HG02938 (cell line): ENCODE measurements around the gene MAD1L1.

Experiments
- ATAC-seq: cut with Tn5 transposase; IDR thresholded peaks from one replicate; pipeline ENCODE4 v1.9.1; 2021; ENCODE audit warnings: mild to moderate bottlenecking, moderate library complexity; ENCODE audit not compliant: unreplicated experiment

The MAD1L1 gene

DNA sequence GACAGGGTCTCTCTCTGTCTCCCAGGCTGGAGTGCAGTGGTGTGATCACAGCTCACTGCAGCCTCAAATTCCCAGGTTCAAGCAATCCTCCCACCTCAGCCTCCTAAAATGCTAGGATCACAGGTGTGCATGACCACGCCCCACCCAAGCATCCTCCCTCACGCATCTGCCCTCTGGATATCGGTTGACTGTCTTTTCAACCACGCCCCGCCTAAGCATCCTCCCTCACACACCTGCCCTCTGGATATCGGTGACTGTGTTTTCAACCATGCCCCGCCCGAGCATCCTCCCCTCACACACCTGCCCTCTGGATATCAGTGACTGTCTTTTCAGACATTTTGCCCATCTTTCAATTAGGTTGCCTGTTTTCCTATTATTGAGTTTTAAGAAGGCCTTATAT is 140.5 kb downstream of the MAD1L1 start:
- no peak for ATAC-seq

- no peak for ATAC-seq
Measured at GRCh38 chr7:2090526-2091520, 141.9 kb downstream of the MAD1L1 start.

DNA sequence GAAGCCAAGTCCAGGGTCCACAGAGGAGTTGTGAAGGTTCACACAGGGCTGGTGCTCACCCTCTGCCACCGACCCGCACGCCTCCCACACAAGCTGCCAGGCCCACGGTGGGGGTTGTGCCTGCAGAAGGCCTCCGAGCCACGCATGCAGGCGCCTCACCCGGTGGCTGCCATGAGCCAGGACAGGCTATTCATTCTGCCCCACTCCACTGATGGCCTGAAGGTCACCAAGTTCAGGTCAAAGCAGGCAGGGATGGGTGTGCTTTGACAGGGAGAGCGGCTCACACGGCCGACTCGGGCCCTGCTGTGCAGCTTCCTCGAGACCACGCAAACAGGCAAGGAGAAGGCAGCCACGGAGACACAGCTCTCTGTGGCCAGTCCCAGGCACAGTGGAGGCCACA is 143.9 kb downstream of the MAD1L1 start:
- no peak for ATAC-seq

DNA sequence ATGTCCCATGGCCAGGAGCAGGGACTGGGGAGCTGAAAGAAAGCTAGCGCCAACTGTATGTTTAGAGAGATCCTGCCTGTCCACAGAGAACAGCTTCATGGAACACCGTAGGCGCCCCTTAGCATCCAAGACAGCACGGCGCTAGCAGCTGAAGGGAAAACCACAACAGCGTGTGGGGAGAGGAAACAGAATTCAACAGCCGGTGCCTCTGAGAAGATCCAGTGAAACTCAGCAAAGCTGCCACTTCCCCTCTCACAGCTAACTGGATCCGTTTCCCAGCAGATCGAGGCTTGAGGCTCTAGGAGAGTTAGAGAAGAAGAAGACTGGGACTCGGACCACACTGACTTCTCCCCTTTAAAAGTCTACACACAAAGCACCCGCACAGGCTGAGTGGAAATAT is 145.0 kb downstream of the MAD1L1 start:
- no peak for ATAC-seq

GRCh38 chr7:2086229-2086628 is 146.5 kb downstream of the MAD1L1 start:
- no peak for ATAC-seq

GRCh38 chr7:2085804-2086203 is 146.9 kb downstream of the MAD1L1 start:
- no peak for ATAC-seq

DNA sequence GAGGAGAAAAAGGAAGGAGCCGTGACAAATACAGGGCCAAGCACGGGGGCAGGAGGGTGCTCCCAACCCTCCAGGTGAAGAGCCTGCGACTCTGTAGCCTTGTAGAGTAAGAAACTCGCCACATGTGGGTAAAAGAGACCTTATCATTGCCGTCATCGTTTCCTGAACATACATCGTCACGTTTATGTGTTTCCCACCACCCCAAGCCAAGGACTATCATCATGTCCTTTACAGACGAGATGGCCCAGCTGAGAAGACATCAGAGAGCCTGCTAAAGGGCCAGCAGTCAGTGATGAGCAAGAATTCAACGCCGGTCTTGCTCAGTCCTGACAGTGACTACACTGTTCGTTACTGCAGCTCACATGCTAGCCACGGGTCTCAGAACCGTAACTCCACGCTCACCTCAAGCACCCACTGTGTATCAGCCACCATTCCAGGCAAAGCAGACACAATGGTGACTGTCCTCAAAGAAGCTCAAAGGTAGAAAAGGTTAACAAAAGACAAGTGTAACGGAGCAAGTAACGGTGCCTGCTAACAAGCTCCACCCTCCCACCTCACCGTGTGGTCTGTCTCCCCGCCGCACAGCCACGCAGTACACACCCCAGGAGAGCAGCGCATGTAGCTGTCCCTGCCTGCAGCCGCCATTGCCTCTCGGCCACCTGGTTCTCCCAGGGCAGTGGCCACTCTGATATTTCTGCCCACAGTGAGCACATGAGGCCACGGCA is 147.8 kb downstream of the MAD1L1 start:
- no peak for ATAC-seq

DNA sequence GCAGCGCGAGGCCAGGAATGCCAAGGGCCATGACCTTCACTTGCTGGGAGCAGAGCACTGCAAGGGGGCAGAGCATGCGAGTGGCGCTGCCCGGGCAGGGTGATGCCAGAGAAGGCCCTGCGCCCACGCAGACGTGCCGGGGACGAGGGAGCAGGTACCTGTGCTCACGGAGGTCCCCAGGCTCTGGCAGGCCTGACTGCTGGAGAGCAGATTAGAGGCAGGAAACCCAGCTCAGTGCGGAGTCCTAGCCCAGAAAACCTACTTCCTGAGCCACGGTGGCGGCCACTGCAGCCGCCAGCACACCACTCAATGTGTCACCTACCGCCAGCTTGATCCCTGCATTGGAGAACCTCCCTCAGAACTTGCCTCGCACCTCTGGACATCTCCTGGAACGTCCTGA is 148.4 kb downstream of the MAD1L1 start:
- no peak for ATAC-seq

DNA sequence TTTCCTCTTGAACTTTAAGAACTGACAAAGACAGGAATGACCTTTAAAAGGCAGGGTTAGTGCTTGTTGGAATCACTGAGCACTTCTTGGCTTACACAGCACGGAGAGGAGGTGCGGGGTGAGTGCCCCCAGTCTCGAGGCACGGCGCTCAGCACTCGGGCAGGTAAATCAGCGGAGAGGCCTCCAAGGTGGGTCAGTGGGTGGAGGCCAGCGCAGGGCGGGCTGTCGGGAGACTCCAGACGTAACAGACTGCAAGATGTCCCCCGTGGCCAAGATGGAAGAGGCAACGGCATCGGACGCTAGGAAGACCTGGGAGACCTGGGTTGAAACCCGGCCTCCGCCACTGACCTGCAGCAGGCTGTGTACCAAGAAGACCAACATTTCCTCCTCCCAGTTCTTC is 149.4 kb downstream of the MAD1L1 start:
- no peak for ATAC-seq

DNA sequence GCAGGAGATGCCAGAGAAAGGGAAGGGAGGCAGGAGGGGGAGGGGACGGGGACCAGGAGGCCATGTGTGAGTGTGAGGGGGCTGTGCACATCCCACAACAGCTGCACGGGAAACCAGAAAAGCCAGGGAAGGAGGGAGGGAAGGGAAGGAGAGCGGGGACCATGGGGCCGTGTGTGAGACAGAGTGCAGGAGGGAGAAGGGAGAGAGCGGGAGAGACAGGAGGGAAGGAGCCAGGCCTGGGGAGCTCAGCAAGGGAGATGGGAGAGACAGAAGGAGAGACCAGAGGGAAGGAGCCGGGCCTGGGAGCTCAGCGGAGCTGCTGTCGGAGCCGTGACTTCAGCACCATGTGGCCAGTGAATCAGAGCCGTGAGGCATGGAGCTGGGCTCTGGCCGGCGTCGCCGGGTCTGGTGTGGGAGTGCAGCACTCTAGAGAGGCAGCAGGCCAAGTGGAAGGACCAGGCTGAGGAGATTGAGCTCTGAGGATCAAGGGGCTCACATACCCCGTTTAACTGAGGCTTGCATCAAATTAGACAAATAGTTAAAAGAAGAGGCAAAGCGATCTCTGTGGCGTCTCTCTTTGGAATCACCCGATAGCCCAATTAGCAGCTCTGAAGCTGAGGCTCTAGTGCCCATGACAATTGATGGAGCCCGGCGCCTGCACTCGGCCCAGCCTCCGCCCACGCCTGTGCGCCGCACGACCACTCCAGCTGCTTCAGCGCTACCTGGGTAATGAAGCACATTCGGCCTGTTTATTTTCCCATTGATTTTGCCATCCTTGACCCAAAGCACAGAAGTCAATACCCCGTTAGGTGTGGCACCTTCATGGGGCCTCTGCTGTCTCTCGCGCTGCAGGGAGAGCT is 150.4 kb downstream of the MAD1L1 start:
- no peak for ATAC-seq

GRCh38 chr7:2081526-2082135 is 151.1 kb downstream of the MAD1L1 start:
- ATAC-seq: no peak

DNA sequence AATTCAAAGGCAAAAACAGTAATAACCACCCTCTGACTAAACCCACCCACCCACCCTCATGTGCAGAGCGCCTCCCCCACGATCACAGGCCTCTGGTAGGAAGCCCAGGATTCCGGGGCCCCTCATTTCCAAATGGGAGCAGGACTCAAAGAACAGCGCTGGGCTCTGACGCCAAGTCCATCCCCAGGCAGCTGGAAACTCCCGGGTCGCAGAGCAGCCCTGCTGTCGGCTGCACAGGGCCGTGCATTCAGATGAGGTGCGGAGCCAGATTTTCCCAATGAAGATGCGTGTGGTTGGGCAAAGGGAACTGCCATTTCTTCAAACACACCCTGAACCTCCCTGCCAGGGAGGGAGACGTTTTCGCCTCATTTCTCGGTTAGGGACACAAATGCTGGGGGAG is 152.3 kb downstream of the MAD1L1 start:
- ATAC-seq: no peak

DNA sequence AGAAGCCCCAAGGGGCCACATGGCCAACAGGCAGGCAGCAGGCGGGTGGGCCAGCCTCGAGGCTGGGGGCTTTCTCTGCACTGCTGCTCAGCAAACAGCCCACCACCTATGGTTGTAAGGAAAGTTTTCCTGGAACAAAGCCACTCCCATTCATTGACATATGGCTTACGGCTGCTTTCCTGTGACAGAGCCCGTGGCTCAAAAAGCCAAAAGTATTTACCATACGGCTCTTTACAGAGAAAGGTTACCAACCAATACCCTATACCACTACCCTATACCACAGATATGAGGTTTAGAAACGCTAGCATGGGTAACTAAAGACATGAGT is 152.7 kb downstream of the MAD1L1 start:
- ATAC-seq: no peak

DNA sequence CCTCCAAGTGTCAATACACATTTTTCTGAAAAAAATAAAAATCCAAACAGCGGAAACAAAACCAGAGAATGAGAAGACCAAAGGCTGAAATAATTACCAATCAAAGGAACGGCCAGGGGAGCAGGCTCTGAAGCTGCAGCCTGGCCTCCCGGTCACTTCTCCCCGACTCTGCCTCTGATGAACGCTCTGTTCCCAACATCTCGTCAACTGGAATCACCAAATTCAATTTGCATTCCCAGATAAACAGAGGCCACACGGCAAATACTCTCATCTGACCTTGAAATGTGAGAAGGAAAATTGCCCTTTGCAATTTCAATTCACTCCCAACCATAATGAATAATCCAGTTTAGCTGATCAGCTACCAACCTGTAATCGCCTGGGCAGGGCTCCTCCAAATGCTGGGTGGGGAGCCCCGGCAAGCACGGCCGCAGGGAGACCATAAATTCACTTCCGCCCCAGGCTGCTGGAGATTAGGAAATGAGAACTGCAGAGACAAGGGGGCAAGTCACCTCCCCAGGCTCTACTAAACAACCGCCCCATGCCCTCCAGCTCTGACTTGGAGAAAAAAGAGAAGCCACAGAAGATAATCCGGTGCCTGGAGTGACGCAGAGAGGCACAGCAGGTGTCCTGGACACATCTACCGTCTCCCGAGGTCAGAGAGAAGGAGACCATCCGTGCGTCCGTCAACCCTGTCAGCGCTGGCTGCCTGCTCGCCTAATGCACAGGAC is 153.2 kb downstream of the MAD1L1 start:
- no peak for ATAC-seq

DNA sequence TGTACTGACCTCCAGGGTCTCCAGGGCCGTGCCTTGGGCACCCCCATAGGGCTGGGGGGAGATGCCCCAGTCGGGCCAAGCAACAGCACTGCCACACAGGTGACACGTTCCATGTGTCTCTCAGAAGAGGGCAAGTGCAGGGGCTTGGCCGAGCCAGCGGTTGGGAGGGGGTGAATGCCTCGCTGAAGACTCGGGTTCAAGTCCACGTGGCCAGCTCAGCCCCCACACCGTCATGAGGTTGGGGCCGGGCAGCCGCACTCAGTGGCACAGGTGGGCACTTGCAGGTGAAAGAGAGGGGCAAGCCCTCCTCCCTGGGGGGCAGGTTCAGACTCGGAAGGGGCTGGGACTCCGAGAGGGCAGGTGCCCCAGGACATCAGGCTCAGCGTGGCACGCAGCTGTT is 153.8 kb downstream of the MAD1L1 start:
- no peak for ATAC-seq

DNA sequence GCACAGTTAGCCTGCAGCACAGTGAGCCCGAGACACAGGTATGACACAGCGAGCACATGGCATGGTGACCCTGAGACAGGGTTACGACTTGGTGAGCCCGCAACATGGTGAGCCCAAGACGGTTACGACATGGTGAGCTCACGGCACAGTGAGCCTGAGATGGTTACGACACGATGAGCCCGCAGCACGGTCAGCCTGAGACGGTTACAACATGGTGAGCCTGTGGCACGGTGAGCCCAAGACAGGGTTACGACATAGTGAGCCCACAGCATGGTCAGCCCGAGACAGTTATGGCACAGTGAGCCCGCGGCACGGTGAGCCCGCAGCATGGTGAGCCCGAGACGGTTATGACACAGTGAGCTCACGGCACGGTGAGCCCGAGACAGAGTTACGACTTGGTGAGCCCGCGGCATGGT is 156.1 kb downstream of the MAD1L1 start:
- no peak for ATAC-seq

DNA sequence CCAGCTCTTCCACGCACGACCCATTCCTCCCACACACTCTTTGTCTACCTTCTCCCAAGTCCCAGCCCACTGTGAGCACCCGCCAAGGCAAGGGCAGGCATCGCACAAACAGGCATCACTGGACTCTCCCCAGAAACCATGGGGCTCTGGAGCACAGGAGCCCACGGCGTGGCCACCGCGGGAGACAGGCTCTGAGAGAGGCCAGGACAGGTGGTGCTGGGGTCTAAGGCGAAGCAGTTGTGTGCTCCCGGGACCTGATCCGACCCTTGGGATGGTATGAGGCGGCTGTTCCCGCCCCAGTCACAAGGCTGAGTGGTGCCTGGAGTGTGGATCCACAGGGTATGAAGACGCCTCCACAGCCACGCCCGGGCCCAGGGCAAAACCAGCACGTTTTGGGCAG is 156.9 kb downstream of the MAD1L1 start:
- ATAC-seq: no peak

DNA sequence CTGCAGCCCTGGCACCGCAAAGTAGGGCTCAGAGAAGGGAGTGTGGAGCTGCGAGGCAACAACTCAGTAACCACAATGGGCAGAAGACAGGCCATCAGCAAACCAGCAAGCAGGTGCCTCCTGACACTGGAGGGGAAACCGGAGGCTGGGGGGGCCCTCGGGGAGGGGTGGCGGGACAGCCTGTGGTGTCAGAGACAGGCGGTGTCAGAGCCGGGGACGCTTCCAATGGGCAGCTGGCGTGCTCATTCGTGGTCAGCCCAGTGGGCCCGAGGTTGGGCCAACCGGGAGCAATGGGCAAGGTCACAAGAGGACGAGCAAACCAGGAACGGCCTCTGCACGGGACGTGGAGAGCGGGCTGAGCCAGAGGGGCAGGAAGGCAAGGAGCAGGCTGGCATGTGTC is 158.1 kb downstream of the MAD1L1 start:
- ATAC-seq: no peak

DNA sequence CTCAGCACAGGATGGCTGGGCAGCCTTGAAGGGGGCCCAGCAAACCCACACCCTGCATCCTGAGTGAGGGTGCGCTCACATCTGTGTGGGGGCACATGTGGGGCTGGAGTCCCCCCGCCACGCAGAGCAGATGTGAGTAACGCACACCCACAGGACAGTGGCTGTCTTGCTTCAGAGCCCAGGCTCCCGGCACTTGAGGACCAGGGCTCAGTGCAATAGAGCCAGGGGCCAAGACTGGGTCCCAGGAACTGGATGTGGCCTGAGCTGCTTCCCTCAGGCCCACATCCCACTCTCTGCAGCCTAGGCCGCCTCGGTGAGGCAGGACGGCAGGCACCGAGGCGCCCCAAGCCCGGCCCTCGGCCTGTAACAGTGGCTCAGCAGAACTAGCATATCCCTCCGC is 159.9 kb downstream of the MAD1L1 start:
- no peak for ATAC-seq

DNA sequence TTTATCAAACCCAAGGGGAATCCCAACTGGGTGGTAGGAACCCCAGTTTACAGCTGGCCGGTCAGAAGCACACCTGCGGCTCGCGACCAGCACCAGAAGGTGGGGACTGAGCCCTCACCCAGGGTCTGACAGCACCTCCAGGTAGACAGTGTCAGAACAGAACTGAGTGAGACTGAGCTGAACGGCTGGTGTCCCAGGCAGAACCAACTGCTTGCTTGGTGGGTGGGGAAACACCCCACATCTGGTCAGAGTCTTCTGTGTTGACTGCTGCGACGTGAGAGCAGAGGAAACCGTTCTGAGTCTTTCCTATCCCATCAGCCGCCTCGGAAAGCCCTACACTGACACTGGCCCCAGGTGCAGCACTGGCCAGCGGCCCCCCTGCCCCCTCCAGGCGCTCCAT is 160.7 kb downstream of the MAD1L1 start:
- ATAC-seq: peak; percentile 70
